NCI-H446 treated with DMSO at 0.1 percent for 48 hours (cell line): ENCODE results near the gene ADAMTS10.
"Not testable (repeated sequence)": the region's sequence is repeated elsewhere in the genome, so short reads cannot be mapped to it uniquely, and the experiment has no call there.

Source experiments
- DNase-seq: peaks from one replicate; lab custom pipeline; 2025; lab: John Stamatoyannopoulos, UW

ADAMTS10 gene

DNA sequence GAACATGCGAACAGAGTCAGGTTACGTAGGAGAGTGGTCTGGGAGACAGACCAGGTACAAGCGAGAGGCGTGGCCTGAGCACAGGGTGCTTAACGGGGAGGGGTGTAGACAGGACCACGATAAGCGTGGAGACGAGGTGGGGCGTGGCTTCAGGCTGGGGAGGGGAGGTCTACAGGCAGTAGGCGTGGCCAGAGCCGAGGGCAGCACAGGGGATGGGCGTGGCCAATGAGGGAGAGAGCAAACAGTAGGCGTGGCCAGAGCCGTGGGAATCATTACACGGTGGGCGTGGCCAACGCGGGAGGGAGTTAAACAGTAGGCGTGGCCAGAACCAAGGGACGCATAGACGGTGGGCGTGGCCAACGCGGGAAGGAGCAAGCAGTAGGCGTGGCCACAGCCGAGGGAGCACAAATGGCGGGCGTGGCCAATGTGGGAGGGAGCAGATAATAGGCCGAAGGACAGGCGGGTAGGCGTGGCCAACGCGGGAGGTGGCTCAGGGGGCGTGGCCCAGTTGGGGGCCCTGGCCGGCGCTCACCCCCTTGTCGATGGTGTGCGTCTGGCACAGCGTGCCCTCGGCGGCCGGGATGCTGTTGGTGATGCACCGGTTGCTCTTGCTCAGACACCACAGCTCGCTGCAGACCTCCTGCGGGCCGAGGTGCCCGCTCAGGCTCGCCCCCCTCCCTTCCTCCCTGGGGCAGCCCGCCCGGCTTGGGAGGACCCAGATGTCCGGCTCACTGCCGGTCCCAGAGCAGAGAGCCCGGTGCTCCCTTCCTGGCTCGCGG is 18.1 kb downstream of the ADAMTS10 start:
- DNase-seq, result no peak

DNA sequence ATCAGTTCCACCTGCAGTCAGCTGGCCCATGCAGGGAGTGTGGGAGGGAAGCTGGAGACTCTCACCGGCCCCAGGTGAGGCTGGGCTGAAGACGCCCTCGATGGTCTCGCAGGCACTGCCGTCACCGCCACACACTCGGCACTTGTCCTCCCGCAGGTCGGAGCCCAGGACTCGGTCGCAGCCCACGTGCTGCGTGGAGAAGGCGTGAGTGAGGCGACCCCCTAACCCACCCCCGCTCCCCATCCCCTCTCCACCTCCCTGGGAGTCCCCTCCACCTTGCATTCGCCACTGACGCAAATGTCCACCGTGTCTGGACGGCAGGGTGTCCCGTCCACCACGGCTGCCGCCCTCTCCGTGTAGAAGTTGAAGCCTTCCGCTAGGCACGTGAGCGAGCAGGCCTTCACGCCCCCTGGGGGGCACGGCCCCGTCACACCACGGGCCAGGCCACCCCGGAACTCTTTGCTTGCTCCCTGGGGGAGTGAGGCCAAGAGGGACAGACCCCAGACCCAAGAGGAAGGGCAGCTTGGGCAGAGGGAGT is 21.3 kb downstream of the ADAMTS10 start:
- no peak for DNase-seq

DNA sequence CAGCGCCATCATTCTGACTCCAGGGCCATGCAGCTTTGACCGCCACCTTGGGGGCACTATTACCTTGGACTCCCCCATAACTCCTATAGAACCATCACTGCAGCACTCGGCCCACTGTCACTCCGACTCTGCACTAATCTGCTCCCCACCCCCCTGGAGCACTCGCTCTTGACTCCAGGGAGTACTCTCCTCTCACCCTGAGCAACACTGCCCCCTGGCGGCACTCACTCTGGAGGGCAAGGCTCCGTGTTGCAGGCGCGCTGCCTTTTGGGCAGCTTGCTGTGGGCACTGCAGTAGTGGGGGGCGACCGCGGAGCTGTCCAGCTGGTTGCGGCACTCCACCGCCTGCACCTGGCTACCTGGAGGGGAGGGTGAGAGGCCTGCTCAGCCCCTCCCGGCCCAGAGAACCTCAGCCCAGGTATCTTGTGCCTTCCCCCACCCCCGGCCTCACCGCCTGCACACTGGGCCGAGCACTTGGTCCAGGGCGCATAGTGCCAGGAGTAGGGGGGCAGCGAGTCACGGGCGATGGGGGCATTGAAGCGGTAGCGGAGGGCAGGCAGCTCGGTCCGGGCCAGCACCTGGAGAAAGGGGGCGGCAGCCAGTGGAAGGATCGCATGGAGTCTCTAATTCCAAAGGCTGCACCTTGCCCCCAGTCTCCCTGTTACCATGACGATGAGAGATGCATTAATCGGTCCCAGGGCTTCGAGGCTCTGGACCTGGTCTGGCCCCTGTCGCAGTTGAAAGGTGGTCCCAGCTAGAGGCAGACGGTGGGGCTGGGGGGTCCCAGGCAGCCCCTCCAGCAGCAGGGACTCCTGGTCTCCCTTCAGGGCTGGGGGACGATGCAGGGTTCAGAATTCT is 24.4 kb downstream of the ADAMTS10 start:
- no peak for DNase-seq

DNA sequence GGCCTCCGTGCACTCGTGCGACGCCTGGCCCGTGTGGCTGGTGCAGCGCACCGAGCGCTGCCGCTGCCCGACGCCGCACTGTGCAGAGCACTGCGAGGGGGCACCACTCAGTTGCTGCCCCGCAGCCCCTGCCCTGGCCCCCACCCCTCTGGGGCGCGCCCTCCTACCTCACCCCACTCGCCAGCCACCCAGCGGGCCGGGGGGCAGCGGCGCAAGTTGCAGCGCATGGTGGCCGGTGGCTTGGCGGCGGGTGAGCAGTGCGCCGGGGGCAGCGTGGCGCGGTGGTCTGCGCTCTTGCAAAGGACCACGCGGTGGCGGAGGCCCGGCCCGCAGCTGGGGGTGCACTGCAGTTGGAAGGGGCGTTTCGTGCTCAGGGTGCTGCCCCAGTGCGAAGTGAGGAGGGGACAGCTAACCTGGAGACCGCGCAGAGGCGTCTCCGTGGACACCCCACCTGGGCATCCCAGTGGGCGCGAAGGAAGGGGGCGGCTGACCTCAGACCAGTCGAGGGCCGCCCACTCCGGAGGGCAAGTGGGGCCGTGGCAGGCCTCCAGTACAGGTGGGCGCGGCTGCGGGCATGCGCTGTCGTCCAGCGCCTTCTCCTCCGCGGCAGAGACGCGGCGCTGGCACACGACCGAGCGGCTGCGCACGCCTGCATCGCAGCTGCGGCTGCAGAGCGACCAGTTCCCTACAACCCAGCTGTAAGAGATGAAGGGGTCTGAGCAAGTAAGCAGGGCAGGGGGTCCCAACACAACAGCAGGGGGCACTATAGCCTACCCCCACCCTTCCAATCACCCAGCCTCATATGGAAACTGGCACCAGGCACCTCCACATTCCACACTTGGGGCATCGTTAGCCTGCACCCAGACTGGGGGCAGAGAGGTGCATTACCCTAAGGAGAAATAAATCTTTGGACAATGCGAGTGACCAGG is 25.3 kb downstream of the ADAMTS10 start:
- no peak for DNase-seq

DNA sequence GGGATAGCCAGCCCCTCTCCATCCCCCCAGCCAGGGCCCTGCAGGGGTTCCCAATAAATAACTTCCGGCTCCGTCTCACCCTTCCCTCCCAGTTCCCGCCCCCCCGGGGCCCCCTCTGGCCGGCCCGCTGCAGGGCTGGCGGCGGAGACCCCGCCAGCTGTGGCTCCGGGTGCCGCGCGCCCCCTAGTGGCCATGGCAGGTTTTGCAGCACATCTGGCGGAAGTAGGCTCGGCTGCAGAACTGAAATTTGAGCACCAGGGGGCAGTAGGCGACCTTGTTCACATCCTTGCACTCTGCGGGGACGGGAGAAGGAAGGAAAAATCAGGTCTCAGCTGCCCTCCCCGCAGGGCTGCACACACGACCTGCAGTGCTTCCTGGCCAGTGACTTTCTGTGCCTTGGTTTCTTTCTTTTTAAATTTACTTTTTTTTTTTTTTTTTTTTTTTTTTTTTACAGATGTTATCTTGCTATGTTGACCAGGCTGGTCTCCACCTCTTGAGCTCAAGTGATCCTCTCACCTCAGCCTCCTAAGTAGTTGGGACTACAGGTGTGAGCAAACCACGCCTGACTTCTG is 29.7 kb downstream of the ADAMTS10 start:
- no peak for DNase-seq

DNA sequence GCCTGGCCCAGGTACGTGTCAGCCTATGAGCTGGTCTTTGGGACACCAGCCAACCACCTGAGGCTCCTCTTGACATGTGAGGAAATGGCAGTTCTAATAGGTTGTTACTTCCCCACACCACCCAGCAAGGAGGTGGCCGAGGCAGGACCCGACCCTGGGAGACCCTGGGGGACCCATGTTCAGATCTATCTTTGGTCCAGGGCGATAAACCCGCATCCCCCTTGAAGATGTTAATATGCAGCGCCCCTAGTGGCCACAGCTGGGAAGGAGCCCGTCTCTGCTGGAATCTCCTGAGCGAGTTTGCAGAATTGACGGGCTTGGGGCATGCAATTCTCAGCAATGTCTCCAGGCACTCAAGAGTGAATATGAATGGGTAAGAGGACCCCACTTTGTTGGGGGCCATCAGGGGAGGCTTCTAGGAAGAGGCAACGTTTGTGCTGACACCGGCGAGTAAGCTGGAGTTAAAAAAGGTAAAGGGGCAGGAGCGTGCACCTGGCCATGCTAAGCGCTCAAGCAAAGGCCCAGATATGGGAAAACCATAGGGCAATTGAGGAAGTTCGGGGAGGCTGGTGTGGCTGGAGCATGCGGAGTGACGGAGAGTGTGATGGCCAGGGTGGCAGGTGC is 31.8 kb downstream of the ADAMTS10 start:
- DNase-seq, result no peak

DNA sequence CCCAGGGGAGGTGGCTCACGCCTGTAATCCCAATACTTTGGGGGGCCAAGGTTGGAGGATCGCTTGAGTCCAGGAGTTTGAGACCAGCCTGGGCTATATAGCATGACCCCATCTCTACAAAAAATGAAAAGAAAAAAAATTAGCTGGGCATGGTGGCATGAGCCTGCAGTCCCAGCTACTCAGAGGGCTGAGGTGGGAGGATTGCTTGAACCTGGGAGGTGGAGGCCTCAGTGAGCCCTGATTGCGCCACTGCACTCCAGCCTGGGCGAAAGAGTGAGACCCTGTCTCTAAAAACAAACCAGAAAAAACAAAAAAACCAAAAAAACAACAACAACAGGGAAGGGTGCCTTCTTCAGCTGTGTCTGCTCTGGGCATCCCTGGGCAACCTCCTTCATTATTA is 32.8 kb downstream of the ADAMTS10 start:
- no peak for DNase-seq

DNA sequence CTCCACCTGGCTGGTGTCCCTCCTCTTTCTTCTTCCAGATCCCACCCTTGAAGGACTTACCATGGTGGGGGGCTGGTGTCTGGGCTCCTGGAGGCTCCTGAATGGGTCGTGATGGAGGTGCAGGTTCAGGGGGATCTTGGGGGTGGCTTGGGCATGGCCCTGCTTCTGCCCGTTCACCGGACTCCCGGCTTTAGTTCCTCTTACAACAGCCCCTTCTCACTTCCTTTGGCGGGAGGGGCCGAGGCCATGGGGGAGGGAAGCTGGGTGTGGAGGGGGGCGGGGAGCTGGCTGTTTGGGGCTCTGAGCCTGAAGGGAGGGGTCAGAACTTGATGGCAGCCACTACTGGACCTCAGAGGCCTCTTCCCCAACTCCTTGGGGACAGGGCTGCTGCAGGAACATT is 33.3 kb downstream of the ADAMTS10 start, which contains the start of gene MYO1F:
Gene MYO1F, minus strand, starts transcription at position 196 of the 400 bp plus-strand sequence. Its CDS starts 133 bp downstream, at position 63.
- no peak for DNase-seq

DNA sequence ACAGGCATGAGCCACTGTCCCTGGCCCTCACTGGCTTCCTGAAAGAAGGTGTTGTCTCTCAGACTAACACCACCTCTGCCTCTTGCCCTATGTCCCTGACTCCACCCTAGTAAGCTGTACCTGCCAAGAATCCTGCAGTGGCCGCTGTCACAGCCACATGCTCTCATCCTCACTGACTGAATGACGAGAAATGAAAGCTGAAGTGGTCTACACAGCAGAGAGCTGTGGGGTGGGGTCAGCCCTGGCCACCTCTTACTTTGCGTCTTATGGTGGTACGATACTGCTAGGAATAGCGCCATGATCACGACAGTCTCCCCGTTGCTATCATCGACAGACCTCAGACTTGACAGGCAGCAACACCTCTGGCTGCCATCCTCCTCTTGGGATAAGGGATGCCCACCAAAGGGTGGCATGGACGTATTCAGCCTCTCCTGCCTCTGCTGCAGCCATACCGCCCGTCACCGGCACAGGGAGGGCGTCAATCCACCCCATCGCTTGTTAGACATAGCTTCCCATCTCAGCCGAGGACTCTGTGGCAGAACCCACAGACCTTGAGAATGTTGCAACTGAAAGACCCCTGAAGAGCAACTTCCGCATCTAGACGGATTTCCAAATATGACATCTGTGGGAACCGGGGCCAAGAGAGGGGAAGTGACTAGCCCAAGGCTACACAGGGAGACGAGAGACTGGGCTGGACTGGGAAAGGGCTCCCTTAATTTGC is 34.1 kb downstream of the ADAMTS10 start:
- DNase-seq, result no peak

DNA sequence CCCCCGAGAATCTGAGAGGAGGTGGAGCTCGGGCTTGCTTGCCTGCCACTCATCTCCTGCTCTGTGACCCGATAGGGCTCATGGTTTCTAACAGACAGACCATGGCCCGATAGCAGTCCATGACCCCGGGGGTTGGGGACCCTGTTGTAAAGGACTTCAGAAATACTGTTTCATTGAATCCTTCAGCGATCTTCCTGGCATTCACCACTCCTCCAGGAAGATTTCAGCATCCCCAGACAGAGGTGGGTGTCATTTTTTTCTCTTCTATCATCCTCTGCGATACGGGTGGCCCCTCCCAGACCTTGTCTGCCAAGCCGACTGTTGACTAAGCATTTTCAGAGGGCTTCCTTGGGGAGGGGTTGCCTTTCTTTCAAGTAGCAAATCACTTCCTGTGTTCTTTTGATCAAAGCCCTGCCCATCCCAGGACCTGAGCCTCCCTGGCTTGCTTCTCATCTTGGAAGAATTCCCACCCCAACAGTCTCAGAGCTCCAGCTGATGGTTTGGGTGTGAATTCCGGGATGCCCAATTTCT is 35.0 kb downstream of the ADAMTS10 start:
- DNase-seq, result no peak

DNA sequence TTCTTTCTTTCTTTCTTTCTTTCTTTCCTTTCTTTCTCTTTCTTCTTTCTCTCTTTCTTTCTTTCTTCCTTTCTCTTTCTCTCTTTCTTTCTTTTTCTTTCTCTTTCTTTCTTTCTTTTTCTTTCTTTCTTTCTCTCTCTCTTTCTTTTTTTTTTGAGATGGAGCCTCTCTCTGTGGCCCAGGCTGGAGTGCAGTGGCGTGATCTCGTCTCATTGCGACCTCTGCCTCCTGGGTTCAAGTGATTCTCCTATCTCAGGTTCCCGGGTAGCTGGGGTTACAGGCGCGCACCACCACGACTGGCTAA is 35.9 kb downstream of the ADAMTS10 start:
- DNase-seq, result not testable (repeated sequence)

DNA sequence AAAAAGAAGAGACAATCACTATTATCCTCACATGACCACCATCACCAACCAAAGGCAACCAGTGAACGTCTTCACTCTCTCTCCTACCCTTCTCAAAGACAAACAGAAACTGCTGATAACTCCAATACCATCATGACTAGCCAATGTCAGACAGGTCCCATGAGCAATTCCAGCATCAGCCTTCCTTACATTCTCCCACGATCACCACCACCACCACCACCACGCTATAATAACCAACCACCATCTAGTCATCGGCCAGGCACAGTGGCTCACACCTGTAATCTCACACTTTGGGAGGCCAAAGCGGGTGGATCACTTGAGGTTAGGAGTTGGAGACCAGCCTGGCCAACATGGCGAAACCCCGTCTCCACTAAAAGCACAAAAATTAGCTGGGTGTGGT is 37.2 kb downstream of the ADAMTS10 start:
- DNase-seq, result no peak

DNA sequence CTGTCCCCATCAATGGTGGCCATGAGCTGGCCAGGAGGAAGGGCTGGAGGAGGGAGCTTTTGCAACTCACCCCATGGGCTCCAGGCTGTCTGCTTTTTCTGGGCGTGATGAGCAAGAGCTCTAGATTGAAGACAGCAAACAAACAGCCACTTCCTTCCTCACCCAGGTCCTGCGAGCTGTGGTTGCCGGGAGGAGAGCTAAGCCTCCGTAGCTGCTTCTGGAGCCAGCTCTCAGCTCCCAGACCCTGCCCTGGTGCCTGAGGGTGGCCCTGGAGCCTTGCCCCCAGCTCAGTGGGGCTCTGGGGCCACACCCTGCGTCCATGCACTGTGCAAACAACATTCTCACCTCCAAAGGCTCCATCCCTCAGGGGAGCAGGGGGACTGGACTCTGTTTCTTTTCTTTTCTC is 39.5 kb downstream of the ADAMTS10 start:
- no peak for DNase-seq

DNA sequence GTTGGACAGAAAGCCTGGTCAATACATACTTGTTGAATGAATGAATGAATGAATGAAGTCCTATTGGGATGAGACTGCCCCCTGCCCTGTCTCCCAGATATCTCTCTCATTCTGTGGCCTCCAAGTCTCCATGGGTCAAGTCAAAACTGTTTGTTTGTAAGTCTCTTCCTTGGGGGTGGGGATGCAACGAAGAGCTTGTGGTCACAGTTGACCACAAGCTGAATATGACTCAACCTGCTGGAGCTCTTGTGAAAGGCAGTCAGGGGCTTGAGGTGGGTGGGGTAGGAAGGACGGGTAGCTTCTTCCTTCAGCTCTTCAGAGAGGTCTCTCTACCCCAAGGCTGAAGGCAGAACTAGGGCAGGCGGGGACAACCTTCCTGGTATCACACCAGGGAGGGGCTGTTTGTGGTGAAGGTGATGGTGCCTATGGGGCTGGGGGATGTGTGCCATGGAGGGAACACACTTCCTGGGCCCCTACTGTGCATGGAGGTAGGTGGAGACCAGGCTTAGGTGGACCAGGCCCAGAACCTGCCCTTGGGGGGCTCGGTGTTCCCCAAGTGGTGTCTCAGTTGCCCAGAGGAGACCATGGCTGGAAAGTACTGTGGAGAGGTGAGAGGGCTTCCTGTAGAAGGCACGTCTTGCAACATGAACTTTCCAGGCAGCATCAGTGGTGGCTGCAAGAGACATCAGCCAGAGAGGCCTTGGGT is 41.3 kb downstream of the ADAMTS10 start:
- DNase-seq, result no peak

DNA sequence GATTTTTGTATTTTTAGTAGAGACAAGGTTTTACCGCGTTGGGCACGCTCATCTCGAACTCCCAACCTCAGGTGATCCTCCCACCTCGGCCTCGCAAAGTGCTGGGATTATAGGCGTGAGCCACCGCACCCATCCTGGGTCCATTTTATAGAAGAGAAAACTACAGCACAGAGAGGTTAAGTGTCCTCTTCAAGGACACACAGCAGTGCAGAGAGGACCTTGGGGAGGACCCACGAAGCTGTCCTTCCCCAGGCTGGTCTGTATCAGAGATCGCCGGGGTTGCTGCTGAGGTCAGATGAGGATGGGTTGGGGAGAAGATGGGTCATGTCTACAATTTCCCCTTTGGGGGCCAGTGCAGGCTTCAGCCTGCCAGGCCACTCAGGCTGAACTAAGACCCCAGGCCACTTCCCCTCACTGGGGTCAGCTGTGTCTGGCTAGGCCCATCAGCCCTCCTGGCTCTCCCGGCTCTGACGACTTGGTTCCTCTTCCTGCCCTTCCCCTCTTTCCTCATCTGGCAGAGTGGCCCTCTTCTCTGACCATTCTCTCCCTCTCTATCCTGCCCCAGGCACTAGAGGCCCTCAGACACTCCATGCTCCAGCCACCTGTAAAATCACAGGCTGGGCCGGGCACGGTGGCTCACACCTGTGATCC is 42.9 kb downstream of the ADAMTS10 start:
- DNase-seq, result no peak

DNA sequence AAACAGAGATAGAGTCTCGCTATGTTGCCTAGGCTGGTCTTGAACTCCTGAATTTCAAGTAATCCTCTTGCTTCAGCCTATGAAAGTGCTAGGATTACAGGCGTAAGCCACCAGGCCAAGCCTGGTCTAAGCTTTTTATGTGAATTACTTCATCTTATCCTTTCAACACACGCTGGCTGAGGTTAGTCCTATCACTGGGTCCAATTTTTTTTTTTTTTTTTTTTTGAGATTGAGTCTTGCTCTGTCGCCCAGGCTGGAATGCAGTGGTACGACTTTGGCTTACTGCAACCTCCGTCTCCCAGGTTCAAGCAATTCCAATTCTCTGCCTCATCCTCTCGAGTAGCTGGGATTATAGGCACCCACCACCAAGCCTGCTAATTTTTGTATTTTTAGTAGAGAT is 43.7 kb downstream of the ADAMTS10 start:
- no peak for DNase-seq

DNA sequence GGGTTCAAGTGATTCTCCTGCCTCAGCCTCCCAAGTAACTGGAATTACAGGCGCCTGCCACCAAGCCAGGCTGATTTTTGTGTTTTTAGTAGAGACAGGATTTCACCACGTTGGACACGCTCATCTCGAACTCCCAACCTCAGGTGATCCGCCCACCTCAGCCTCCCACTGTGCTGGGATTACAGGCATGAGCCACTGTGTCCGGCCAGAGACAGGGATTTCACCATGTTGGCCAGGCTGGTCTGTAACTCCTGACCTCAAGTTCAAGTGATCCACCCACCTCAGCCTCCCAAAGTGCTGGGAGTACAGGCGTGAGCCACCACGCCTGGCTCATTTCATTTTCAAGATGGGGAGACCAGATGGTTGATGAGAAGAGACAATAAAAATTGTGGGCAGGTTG is 45.6 kb downstream of the ADAMTS10 start:
- not testable (repeated sequence) for DNase-seq

DNA sequence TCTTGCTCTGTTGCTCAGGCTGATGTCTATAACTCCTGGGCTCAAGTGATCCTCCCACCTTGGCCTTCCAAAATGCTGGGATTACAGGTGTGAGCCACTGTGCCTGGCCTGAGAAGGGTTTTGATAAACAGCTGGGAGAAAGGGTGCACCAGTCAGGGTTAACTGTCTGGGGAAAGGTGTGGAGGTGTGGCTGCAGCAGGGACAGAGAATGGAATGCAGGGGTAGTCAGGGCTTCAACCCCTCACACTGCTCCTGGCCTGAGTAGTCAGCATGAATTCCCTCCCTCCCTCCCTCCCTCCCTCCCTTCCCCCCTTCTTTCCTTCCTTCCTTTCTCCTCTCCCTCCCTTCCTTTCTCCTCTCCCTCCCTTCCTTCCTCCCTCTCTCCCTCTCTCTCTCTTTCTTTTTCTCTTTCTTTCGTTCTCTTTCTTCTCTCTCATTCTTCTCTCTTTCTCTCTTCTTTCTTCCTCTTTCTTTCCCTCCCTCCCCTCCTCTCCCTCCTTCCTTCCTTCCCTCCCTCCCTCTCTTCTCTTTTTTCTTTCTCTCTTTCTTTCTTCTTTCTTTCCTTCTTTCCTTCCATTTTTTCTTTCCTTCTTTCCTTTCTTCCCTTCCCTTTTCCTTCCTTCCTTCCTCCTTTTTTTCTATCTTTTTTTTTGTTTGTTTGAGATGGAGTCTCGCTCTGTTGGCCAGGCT is 49.3 kb downstream of the ADAMTS10 start:
- DNase-seq, result no peak
